Liver (tissue), 3 donors: ENCODE data around the gene CARD14.

ENCODE experiments used
- CTCF ChIP-seq: fragments of 150-350 bp; IDR thresholded peaks from 2 replicates; pipeline ENCODE4 v1.5.1; 2017; ENCODE audit warnings: improper control_type of control experiment, low read depth, low read length; ENCODE audit not compliant: missing input control
- EGR1 ChIP-seq, 2 donors: IDR thresholded peaks; 2 replicates each; pipeline ENCODE4 v1.6.1; 2016 to 2018; ENCODE audit warnings: antibody characterized with exemption in 2 of 2, low read depth in 2 of 2
- FOXA2 ChIP-seq: IDR thresholded peaks from 2 replicates; pipeline ENCODE4 v1.6.1; 2016; ENCODE audit warnings: antibody characterized with exemption
- HNF4A ChIP-seq, 2 donors: conservative IDR thresholded peaks; 2 replicates each; pipeline ENCODE4 v1.6.1; 2016; ENCODE audit warnings: antibody characterized with exemption in 2 of 2, mild to moderate bottlenecking in 2 of 2
- HNF4G ChIP-seq: IDR thresholded peaks from 2 replicates; pipeline ENCODE4 v1.6.1; 2016; ENCODE audit warnings: antibody characterized with exemption
- JUND ChIP-seq, 2 donors: IDR thresholded peaks; 2 replicates each; pipeline ENCODE4 v1.6.1; 2016; ENCODE audit warnings: antibody characterized with exemption in 2 of 2
- MAX ChIP-seq: IDR thresholded peaks from 2 replicates; pipeline ENCODE4 v1.6.1; 2016; ENCODE audit warnings: antibody characterized with exemption
- RAD21 ChIP-seq, 2 donors: IDR thresholded peaks; 2 replicates each; pipeline ENCODE4 v1.6.1; 2016; ENCODE audit warnings: antibody characterized with exemption in 2 of 2, mild to moderate bottlenecking in 2 of 2
- SP1 ChIP-seq: IDR thresholded peaks from 2 replicates; pipeline ENCODE4 v1.6.1; 2018; ENCODE audit warnings: antibody characterized with exemption, mild to moderate bottlenecking
- YY1 ChIP-seq: IDR thresholded peaks from 2 replicates; pipeline ENCODE4 v1.6.1; 2016; ENCODE audit warnings: antibody characterized with exemption, mild to moderate bottlenecking
- ZBTB33 ChIP-seq: IDR thresholded peaks from 2 replicates; pipeline ENCODE4 v1.6.1; 2016; ENCODE audit warnings: antibody characterized with exemption
- TF ChIP-seq, protein P1 (sequence below): IDR thresholded peaks from 2 replicates; pipeline ENCODE4 v1.6.1; 2016; ENCODE audit warnings: antibody characterized with exemption, mild to moderate bottlenecking
- TF ChIP-seq, protein P2 (sequence below): IDR thresholded peaks from 2 replicates; pipeline ENCODE4 v1.6.1; 2016; ENCODE audit warnings: antibody characterized with exemption
- donor health status: healthy.
- donor health status: healthy.

DNA sequence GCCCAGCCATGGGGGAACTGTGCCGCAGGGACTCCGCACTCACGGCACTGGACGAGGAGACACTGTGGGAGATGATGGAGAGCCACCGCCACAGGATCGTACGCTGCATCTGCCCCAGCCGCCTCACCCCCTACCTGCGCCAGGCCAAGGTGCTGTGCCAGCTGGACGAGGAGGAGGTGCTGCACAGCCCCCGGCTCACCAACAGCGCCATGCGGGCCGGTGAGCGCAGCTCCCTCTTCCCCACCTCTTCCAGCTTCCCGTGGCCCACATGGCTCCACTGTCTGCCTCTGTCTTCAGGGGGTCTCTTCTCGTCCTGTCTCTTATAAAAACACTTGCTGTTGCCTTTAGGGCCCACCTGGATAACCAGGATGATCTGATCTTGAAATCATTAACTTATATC, 11.6 kb downstream of the CARD14 start:
- no peak for TF ChIP-seq YY1
- TF ChIP-seq FOXA2 = no peak
- no peak for TF ChIP-seq CTCF
- TF ChIP-seq, protein P1, sequence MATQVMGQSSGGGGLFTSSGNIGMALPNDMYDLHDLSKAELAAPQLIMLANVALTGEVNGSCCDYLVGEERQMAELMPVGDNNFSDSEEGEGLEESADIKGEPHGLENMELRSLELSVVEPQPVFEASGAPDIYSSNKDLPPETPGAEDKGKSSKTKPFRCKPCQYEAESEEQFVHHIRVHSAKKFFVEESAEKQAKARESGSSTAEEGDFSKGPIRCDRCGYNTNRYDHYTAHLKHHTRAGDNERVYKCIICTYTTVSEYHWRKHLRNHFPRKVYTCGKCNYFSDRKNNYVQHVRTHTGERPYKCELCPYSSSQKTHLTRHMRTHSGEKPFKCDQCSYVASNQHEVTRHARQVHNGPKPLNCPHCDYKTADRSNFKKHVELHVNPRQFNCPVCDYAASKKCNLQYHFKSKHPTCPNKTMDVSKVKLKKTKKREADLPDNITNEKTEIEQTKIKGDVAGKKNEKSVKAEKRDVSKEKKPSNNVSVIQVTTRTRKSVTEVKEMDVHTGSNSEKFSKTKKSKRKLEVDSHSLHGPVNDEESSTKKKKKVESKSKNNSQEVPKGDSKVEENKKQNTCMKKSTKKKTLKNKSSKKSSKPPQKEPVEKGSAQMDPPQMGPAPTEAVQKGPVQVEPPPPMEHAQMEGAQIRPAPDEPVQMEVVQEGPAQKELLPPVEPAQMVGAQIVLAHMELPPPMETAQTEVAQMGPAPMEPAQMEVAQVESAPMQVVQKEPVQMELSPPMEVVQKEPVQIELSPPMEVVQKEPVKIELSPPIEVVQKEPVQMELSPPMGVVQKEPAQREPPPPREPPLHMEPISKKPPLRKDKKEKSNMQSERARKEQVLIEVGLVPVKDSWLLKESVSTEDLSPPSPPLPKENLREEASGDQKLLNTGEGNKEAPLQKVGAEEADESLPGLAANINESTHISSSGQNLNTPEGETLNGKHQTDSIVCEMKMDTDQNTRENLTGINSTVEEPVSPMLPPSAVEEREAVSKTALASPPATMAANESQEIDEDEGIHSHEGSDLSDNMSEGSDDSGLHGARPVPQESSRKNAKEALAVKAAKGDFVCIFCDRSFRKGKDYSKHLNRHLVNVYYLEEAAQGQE = no peak
- TF ChIP-seq, protein P2, sequence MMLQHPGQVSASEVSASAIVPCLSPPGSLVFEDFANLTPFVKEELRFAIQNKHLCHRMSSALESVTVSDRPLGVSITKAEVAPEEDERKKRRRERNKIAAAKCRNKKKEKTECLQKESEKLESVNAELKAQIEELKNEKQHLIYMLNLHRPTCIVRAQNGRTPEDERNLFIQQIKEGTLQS = no peak
- TF ChIP-seq JUND (IDR thresholded peaks at IDR 0.05) = no peak
- no peak for TF ChIP-seq EGR1 (IDR thresholded peaks at IDR 0.05; ENCODE audit: low read depth in 2 of 2)
- TF ChIP-seq SP1 = no peak
- no peak for TF ChIP-seq HNF4A (conservative IDR thresholded peaks at IDR 0.05)
- no peak for TF ChIP-seq HNF4G
- no peak for TF ChIP-seq RAD21 (IDR thresholded peaks at IDR 0.05)
- no peak for TF ChIP-seq MAX
- no peak for TF ChIP-seq ZBTB33
